HG03175 (cell line): ENCODE data around the gene KCNIP1.
A peak's percentile ranks its signal among the peaks of the same experiment; 100 is the strongest.
"Not testable (repeated sequence)": the region's sequence is repeated elsewhere in the genome, so short reads cannot be mapped to it uniquely, and the experiment has no call there.

Experiments
- ATAC-seq: cut with Tn5 transposase; IDR thresholded peaks from one replicate; pipeline ENCODE4 v1.9.1; 2021; ENCODE audit warnings: mild to moderate bottlenecking, moderate library complexity; ENCODE audit not compliant: unreplicated experiment

KCNIP1 gene

GRCh38 chr5:170745481-170746071, 241.8 kb downstream of the KCNIP1 start:
- no peak for ATAC-seq

DNA sequence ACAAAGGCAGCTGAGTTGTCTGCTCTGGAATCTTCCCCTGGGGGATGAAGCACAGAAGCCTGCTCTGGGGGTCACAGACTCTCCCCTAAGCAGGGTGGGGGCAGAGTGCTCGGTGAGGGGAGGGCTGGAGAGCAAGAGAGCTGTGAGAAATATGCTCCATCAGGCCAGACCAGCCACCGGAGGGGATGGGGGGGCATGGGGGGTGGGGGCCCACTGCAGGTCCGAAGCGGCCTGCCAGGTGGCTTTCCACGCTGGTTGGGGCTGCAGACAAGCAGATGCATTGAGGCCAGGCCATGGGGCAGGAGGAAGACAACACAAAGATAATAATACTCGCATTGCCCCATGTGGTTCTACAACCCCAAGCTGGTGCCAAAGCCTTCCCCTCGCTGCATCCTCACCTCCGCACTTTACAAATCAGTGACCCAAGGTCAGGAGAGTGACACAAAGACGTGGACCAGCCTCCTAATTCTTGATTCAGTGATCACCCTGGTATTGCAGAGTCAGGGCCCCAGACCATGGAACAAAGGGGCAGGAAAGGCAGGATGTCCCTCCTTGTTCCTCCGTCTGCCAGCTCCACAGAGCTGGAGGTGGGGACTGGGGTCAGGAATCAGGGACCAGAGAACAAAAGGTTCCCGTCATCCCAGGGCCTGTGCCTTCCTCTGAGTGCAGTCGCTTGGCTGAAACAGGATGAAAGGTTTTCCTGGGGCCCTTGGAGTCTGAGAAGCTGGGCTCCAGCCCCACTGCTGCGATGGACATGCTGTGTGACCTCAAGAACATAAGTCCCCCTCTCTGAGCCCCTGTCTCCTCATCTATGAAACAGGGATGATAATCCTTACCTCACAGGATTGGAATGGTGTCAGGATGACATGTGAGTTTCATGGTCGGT, 242.5 kb downstream of the KCNIP1 start:
- no peak for ATAC-seq

- ATAC-seq, result no peak
Observed at GRCh38 chr5:170746961-170747340, 243.1 kb downstream of the KCNIP1 start.

DNA sequence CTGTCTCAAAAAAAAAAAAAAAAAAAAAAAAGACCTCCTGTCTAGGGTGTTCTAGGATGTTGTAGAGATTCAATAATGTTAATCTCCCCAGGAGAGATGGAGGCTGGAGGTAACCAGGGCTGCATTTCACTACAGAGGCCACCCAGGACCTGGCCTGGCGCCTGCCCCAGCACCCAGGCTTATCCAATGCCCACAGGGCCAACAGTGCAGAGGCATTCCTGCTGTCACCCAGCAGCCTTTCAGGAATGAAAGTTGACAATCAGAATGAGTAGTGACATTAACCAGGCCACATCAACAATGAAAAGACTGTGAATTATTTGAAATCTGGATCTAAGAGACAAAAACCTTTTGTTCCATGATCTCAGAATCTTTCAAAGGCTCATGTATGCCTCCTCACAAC, 243.5 kb downstream of the KCNIP1 start:
- ATAC-seq, result no peak

GRCh38 chr5:170747851-170748250, 244.0 kb downstream of the KCNIP1 start:
- no peak for ATAC-seq

- no peak for ATAC-seq
Observed at GRCh38 chr5:170748951-170749471, 245.2 kb downstream of the KCNIP1 start.

DNA sequence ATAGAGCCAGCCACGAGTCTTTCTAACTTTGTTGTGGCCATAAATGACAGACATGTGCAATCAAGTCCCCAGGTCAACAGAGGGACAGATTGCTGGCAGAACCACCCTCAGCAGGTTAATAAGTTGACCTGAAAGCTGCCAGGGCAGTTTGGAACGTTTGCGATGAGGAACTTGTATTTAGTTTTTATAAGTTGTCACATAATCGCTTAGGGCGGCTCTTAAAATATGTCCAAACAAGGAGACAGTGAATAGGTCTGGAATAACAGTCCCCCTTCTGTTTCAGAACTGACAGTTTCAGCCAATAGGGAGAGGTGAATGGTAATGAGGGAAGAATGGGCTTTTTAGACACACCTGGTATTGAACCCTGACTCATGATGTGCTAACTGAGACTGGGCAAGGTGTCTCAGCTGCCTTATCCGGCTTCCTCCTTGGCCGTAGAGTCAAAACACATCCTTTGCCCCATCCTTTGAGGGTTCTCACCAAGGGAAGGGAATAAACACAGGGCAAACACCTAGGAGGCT, 246.2 kb downstream of the KCNIP1 start:
- no peak for ATAC-seq

DNA sequence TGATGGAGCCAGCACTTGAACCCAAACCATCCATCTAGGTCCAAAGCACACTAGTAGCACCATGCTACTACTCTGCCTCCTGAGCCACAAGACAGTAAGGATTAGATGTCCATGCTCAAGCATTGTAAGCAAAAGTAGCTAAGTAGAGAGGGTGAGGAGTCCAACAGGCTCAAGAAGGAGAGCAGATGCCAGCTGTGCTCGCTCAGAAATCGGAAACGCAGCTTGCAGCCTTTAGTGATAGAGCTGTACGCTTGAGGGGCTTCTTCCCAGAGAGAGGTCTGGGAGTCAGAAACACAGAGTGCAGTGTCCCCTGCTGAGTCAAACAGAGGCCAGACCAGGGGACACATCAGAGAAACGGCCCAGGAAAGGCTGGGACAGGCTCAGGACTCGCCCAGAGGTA, 247.0 kb downstream of the KCNIP1 start:
- ATAC-seq, result no peak

DNA sequence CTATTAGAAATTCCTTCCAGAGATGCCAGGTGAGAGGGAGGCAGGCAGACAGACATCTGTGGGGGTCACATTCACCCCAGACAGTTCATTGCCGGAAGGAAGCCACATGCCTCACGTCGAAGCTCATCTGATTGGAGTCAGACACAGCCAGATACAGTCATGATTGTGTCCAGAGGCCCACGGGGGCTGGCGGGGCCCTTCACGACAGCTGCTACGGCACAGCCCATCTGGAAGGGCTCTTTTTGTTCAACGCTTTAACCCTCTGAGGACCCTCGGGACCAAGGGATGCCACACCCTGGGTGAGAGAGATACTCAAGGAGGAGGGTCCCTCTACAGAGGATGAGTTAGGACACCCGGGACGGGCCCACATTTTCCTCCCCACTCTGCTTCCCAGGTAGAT, 247.8 kb downstream of the KCNIP1 start:
- no peak for ATAC-seq

- no peak for ATAC-seq
Observed at GRCh38 chr5:170752257-170753215, 248.7 kb downstream of the KCNIP1 start.

- no peak for ATAC-seq
Observed at GRCh38 chr5:170753311-170753710, 249.5 kb downstream of the KCNIP1 start.

DNA sequence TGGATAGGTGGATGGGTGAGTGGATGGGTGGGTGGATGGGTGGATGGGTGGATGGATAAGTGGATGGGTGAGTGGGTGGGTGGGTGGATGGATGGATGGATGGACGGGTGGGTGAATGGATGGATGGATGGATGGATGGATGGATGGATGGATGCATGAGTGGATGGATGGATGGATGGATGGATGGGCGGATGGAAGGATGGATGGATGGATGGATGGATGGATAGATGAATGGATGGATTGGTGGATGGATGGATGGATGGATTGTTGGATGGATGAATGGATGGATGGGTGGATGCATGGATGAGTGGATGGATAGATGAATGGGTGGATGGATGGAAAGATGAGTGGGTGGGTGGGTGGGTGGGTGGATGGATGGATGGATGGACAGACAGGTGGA, 250.7 kb downstream of the KCNIP1 start:
- ATAC-seq, result not testable (repeated sequence)

- ATAC-seq, result no peak
Observed at GRCh38 chr5:170755679-170756456, 252.0 kb downstream of the KCNIP1 start.

DNA sequence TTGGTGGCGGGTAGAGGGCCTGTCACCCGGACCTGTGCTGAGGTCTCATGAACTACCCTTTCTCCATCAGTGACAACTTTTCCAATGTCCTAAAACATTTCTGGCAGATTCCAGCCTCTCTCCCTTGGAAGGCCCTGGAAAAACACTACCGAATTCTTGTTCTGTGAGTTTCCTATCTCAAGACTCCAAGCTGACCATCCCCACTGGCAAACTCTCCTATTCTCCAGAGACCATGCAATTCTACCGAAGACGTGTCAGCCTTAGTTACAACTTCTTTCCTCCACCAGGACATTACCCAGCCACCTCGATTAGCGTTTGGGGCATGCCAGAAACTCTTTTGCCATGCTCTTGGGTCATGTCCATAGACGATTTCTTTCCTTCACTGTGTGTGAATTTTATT, 252.9 kb downstream of the KCNIP1 start:
- no peak for ATAC-seq

DNA sequence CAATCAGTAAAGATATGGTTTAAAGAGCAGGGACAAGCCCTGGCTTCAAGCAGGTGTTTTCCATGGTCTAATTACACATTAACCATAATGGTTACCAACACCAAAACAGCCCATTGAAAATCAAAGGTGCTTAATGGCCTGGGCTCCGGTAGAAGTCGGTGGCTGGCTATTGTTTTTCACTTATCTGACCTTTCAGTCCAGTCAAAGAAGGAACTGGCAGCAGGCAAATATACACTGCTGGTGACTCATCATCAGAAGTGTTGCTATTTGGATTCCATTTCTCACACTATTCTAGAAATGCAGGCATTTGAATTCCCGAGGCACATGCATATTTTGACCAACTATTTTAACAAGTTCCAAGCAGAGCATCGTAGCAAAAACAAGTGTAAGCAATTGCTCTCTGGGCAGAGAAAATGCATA, 253.4 kb downstream of the KCNIP1 start:
- ATAC-seq, result peak; percentile 82

GRCh38 chr5:170757669-170758068, 253.8 kb downstream of the KCNIP1 start:
- ATAC-seq, result no peak

DNA sequence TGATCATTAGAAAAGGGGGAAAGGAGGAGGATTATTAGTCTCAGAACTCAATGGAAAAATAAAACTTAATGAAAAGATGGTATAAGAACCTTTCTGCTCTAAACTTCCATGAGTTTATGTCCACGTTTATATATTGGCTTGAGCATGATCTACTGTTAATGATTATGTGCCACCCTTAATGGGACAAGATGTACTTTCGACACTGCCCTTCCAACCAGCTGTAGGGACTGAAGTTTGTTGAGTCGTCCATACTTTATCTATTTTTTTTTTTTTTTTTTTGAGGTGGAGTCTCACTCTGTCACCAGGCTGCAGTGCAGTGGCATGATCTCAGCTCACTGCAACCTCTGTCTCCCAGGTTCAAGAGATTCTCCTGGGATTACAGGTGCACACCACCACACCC, 254.7 kb downstream of the KCNIP1 start:
- ATAC-seq, result no peak

- no peak for ATAC-seq
Observed at GRCh38 chr5:170760113-170760512, 256.3 kb downstream of the KCNIP1 start.

DNA sequence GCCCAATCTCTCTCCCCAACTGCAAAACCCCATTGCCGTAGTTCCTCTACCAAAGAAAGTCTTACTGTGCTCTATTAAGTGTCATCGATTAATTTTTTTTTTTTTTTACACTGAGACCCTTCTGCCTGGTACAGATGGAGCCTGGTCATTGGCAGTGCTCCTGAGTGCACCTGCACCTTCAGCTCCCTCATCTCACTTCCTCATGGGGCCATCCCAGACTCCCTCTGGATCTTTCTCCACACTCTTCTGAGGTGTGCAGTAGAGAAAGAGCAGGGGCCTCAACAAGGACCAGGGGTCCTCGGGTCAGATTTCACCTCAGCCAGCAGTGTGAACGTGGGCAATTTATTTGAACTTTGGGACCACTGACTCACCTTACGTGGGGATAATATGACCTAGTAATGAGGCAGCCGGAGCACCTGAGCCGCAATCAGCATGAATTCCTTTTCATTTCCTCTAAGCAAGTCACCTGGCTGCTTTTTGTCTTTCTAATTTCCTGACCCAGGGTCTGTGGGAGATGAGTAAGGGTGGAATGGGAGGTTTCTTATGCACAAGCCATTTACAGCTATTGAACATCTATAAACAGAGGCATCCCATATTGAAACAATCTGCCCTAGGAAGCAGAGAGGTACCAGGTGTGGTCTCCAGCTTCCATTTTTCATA, 257.4 kb downstream of the KCNIP1 start:
- ATAC-seq, result no peak

- ATAC-seq, result no peak
Observed at GRCh38 chr5:170761708-170762066, 257.9 kb downstream of the KCNIP1 start.
